ENCODE results near the gene ETV7.
"Not testable (repeated sequence)": the region's sequence is repeated elsewhere in the genome, so short reads cannot be mapped to it uniquely, and the experiment has no call there.

ETV7 gene

DNA sequence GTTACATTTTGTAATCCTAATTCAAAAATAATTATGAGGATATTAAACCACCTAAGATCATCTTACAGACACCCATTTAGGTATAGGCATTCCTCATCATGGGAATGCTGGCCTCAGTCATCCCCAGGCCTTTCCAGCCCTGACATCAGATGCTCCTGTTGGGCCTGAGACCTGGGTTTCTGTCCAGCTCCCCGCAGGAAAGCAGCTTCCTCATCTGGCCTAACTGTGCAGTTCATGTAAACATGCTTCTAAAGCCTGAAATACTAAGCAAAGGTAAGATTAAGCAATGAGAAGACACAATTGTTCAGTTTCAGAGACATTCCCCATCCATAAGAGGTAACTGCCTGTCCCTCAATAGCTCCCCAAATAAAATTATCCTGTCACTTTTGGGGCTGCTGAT is 19.0 kb downstream of the ETV7 start:
- Histone ChIP-seq H3K27me3 (ENCODE audit: insufficient read depth, low read length, poor library complexity) (no peaks in the 10 kb centered on the region), H3K4me2 (ENCODE audit: insufficient read depth, low read length) (no peak overlapping the region), H3K36me3 (ENCODE audit: insufficient read depth, low read length) (no peaks in the 10 kb centered on the region), H4K20me1 (ENCODE audit: insufficient read depth, low read length) (no peaks in the 10 kb centered on the region), H3K4me1 (ENCODE audit: insufficient read depth, low read length) (no peaks in the 10 kb centered on the region), H3K4me3 (ENCODE audit: low read depth in 1 of 2, low read length in 2 of 2) (no peak overlapping the region), H3K27ac (ENCODE audit: low read length) (no peak overlapping the region), H3K9me3 (ENCODE audit: insufficient read depth, low read length, severe bottlenecking) (no peaks in the 10 kb centered on the region), H3K79me2 (ENCODE audit: insufficient read depth, low read length) (no peaks in the 10 kb centered on the region), H3K9ac (ENCODE audit: low read depth, low read length) (no peak overlapping the region), H2AFZ (ENCODE audit: low read depth, low read length) (no peak overlapping the region)
- ATAC-seq (ENCODE audit: insufficient read depth, low read depth), result no peak
- no peak for DNase-seq
- TF ChIP-seq, protein P1, sequence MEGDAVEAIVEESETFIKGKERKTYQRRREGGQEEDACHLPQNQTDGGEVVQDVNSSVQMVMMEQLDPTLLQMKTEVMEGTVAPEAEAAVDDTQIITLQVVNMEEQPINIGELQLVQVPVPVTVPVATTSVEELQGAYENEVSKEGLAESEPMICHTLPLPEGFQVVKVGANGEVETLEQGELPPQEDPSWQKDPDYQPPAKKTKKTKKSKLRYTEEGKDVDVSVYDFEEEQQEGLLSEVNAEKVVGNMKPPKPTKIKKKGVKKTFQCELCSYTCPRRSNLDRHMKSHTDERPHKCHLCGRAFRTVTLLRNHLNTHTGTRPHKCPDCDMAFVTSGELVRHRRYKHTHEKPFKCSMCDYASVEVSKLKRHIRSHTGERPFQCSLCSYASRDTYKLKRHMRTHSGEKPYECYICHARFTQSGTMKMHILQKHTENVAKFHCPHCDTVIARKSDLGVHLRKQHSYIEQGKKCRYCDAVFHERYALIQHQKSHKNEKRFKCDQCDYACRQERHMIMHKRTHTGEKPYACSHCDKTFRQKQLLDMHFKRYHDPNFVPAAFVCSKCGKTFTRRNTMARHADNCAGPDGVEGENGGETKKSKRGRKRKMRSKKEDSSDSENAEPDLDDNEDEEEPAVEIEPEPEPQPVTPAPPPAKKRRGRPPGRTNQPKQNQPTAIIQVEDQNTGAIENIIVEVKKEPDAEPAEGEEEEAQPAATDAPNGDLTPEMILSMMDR (IDR thresholded peaks at IDR 0.05; ENCODE audit: borderline replicate concordance, extremely low read depth, low read length, poor library complexity, severe bottlenecking), result no peak
- no peak for TF ChIP-seq EZH2 (IDR thresholded peaks at IDR 0.05; ENCODE audit: borderline replicate concordance, low read depth, low read length, severe bottlenecking)

DNA sequence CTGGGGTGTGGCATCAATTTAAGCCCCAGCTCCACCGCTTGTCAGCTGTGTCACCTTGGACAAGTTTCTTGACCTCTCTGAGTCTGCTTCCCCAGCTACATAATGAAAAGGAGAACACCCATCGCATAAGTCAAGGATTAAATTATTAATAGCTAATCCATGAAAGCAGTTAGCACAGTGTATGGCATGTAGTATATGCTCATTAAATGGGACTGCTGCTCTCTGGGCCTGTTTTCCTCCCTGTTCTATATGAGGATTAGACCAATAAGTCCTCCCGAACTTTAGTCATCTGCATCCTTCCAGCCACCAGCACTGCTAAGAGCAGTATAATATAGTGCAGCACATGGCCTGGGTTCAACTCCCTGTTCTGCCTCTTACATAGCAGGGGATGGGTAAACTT is 19.7 kb downstream of the ETV7 start:
- Histone ChIP-seq H3K4me1 (ENCODE audit: insufficient read depth, low read length) (no peaks in the 10 kb centered on the region), H3K4me3 (ENCODE audit: low read depth in 1 of 2, low read length in 2 of 2) (no peak overlapping the region), H3K9ac (ENCODE audit: low read depth, low read length) (no peak overlapping the region), H3K4me2 (ENCODE audit: insufficient read depth, low read length) (no peak overlapping the region), H3K27ac (ENCODE audit: low read length) (no peak overlapping the region), H3K9me3 (ENCODE audit: insufficient read depth, low read length, severe bottlenecking) (no peaks in the 10 kb centered on the region), H3K27me3 (ENCODE audit: insufficient read depth, low read length, poor library complexity) (no peaks in the 10 kb centered on the region), H4K20me1 (ENCODE audit: insufficient read depth, low read length) (no peaks in the 10 kb centered on the region), H3K36me3 (ENCODE audit: insufficient read depth, low read length) (no peaks in the 10 kb centered on the region), H2AFZ (ENCODE audit: low read depth, low read length) (no peak overlapping the region), H3K79me2 (ENCODE audit: insufficient read depth, low read length) (no peaks in the 10 kb centered on the region)
- ATAC-seq (ENCODE audit: insufficient read depth, low read depth) (no peak), DNase-seq (no peak)
- TF ChIP-seq EZH2 (IDR thresholded peaks at IDR 0.05; ENCODE audit: borderline replicate concordance, low read depth, low read length, severe bottlenecking), result no peak
- TF ChIP-seq, protein P1 (IDR thresholded peaks at IDR 0.05; ENCODE audit: borderline replicate concordance, extremely low read depth, low read length, poor library complexity, severe bottlenecking), result no peak

DNA sequence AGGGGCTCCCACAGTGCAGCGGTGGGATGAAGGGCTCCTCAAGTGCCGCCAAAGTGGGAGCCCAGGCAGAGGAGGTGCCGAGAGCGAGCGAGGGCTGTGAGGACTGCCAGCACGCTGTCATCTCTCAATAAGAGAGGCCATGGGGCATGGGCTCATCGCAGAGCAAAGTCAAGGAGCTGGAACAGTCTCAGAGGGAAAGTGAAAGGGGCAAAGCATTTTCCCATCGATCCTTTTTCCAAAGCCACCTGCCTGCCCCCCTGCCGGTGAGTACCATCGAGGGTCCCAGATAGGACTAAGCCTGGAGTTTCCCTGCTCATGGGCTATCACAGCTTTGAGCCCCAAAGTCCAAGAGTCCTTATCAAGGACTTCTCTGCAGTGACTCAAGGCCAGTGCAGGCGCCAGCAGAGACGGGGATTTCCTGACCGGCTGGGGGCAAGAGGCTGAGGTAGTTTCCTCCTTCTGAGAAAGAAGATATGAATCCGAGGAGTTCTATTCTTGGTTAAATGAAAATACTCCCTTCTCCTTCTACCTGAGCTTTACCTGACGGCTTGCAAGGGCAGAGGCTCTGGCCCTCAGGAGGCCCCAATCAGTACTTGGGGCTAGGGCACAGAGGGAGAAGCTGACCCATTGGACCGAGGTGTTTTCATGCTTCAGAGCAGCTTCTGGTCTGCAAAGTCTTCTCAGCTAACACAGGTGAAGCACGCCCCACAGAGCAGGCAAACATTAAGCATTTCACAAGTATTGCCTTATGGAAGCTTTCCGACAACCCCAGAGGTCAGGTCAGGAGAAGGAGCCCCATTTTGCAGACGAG is 22.6 kb downstream of the ETV7 start:
- Histone ChIP-seq H3K4me2 (ENCODE audit: insufficient read depth, low read length) (no peak overlapping the region), H4K20me1 (ENCODE audit: insufficient read depth, low read length) (no peaks in the 10 kb centered on the region), H3K79me2 (ENCODE audit: insufficient read depth, low read length) (no peaks in the 10 kb centered on the region), H3K4me3 (ENCODE audit: low read depth in 1 of 2, low read length in 2 of 2) (no peak overlapping the region), H3K27ac (ENCODE audit: low read length) (no peak overlapping the region), H3K4me1 (ENCODE audit: insufficient read depth, low read length) (no peaks in the 10 kb centered on the region), H3K9me3 (ENCODE audit: insufficient read depth, low read length, severe bottlenecking) (no peaks in the 10 kb centered on the region), H3K9ac (ENCODE audit: low read depth, low read length) (no peak overlapping the region), H3K36me3 (ENCODE audit: insufficient read depth, low read length) (no peaks in the 10 kb centered on the region), H2AFZ (ENCODE audit: low read depth, low read length) (no peak overlapping the region), H3K27me3 (ENCODE audit: insufficient read depth, low read length, poor library complexity) (no peaks in the 10 kb centered on the region)
- ATAC-seq (ENCODE audit: insufficient read depth, low read depth) (no peak), DNase-seq (no peak)
- TF ChIP-seq, protein P1 (IDR thresholded peaks at IDR 0.05; ENCODE audit: borderline replicate concordance, extremely low read depth, low read length, poor library complexity, severe bottlenecking), result no peak
- TF ChIP-seq EZH2 (IDR thresholded peaks at IDR 0.05; ENCODE audit: borderline replicate concordance, low read depth, low read length, severe bottlenecking), result no peak

DNA sequence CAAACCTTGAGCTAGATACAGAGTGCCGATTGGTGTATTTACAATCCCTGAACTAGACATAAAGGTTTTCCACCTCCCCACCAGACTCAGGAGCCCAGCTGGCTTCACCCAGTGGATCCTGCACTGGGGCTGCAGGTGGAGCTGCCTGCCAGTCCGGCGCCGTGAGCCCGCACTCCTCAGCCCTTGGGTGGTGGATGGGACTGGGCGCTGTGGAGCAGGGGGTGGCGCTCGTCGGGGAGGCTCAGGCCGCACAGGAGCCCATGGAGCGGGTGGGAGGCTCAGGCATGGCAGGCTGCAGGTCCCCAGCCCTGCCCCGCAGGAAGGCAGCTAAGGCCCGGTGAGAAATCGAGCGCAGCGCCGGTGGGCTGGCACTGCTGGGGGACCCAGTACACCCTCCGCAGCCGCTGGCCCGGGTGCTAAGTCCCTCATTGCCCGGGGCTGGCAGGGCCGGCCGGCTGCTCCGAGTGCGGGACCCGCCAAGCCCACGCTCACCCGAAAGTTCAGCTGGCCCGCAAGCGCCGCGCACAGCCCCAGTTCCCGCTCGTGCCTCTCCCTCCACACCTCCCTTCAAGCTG is 23.3 kb downstream of the ETV7 start:
- H3K4me3 ChIP-seq (ENCODE audit: low read depth in 1 of 2, low read length in 2 of 2); ATAC-seq (ENCODE audit: insufficient read depth, low read depth); DNase-seq; H3K9me3 ChIP-seq (ENCODE audit: insufficient read depth, low read length, severe bottlenecking); H3K9ac ChIP-seq (ENCODE audit: low read depth, low read length); H3K36me3 ChIP-seq (ENCODE audit: insufficient read depth, low read length); H2AFZ ChIP-seq (ENCODE audit: low read depth, low read length); H3K4me2 ChIP-seq (ENCODE audit: insufficient read depth, low read length); H4K20me1 ChIP-seq (ENCODE audit: insufficient read depth, low read length); H3K27me3 ChIP-seq (ENCODE audit: insufficient read depth, low read length, poor library complexity); H3K4me1 ChIP-seq (ENCODE audit: insufficient read depth, low read length); H3K27ac ChIP-seq (ENCODE audit: low read length); H3K79me2 ChIP-seq (ENCODE audit: insufficient read depth, low read length): not testable (repeated sequence)

DNA sequence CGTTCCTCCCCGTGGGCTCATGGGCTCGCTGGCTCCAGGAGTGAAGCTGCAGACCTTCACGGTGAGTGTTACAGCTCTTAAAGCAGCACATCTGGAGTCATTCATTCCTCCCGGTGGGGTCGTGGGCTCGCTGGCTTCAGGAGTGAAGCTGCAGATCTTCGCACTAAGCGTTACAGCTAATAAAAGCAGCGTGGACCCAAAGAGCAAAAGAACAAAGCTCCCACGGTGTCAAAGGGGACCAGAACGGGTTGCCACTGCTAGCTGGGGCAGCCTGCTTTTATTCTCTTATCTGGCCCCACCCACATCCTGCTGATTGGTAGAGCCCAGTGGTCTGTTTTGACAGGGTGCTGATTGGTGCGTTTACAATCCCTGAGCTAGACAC is 24.1 kb downstream of the ETV7 start:
- not testable (repeated sequence) for H3K9me3 ChIP-seq (ENCODE audit: insufficient read depth, low read length, severe bottlenecking); H3K79me2 ChIP-seq (ENCODE audit: insufficient read depth, low read length); H3K36me3 ChIP-seq (ENCODE audit: insufficient read depth, low read length); H4K20me1 ChIP-seq (ENCODE audit: insufficient read depth, low read length); H2AFZ ChIP-seq (ENCODE audit: low read depth, low read length); H3K9ac ChIP-seq (ENCODE audit: low read depth, low read length); H3K27ac ChIP-seq (ENCODE audit: low read length); H3K4me1 ChIP-seq (ENCODE audit: insufficient read depth, low read length); H3K27me3 ChIP-seq (ENCODE audit: insufficient read depth, low read length, poor library complexity); DNase-seq; H3K4me3 ChIP-seq (ENCODE audit: low read depth in 1 of 2, low read length in 2 of 2); ATAC-seq (ENCODE audit: insufficient read depth, low read depth); H3K4me2 ChIP-seq (ENCODE audit: insufficient read depth, low read length)

Measured in DND-41 (cell line).